ENCODE results near the gene TICRR.
"Not testable (repeated sequence)": the region's sequence is repeated elsewhere in the genome, so short reads cannot be mapped to it uniquely, and the experiment has no call there.

Gene TICRR

DNA sequence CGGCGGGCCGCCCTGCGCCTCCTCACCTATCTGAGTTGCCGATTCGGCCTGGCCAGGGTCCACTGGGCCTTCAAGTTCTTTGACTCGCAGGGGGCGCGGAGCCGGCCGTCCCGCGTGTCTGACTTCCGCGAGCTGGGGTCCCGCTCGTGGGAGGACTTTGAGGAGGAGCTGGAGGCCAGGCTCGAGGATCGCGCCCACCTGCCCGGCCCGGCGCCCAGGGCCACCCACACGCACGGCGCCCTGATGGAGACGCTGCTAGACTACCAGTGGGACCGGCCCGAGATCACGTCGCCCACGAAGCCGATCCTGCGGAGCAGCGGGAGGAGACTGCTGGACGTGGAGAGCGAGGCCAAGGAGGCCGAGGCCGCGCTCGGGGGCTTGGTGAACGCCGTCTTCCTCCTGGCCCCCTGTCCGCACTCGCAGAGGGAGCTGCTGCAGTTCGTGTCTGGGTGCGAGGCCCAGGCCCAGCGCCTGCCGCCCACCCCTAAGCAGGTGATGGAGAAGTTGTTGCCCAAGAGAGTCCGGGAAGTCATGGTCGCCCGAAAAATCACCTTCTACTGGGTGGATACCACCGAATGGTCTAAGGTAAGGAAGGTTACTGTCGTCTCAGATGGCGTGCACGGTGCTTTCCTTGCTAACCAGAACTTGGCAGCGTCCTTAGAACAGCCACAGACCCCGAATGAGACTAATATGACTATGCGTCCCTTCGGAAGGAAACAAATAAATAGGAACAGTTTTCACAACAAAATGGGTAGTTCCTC is 567 bp downstream of the TICRR start:
- no peak for DNase-seq

DNA sequence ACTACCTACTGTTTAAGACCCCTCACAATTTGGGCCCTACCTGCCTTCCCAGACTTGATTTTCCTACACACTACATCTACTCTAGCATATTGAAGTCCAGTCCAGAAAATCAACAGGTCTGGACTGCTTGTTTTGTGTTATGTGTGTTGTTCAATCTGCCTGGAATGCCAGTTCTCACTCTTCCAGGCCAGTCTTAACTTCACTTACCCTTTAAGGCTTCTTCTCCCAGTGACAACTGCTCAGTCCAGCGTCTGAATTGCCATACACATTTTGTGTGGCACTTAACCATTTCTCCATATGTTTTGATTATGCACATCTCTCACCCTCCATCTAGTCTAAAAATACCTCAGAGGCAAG is 1.1 kb downstream of the TICRR start:
- no peak for DNase-seq

DNA sequence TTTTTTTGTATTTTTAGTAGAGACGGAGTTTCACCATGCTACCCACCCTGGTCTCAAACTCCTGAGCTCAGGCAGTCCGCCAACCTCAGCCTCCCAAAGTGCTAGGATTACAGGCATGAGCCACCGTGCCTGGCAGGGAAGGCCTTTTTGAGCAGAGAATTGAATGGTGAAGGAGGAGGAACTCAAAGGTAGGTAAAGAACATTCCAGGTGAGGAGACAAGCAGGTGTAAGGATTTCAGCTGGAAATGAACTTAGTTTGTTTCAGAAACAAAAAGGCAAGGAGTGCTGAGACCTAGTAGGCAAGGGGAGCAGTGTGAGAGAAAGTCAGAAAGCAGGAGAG is 2.5 kb downstream of the TICRR start:
- DNase-seq = no peak

DNA sequence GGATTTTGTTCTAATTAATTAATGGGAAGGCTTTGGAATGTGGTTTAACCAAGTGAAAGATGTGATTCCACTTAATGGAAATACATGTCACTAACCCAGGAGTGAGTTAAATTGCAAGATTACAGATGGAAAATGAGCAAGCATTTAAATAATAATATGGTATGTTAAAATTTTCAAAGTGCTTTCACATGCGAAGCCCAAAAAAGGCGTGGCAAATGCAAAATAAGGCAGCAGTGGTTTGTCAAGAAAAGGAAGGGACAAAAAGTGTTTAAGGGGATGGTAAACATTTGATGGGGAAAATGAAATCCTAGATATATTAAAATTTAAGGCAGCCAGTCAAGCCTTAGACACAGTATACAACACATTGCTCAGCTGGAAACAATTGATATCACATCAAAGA is 2.9 kb downstream of the TICRR start:
- DNase-seq = no peak

DNA sequence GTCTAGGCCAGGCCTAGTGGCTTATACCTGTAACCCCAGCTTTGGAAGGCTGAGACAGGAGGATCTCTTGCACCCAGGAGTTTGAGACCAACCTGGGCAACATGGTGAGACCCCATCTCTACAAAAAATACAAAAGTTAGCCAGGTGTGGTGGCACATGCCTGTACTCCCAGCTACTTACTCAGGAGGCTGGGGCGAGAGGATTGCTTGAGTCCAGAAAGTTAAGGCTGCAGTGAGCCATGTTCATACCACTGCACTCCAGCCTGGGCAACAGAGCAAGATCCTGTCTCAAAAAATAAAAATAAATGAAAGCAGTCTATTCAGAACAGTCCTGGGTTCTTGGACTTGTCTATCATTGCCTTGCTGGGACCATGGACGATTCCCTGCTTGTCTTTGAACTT is 5.5 kb downstream of the TICRR start:
- DNase-seq = not testable (repeated sequence)

DNA sequence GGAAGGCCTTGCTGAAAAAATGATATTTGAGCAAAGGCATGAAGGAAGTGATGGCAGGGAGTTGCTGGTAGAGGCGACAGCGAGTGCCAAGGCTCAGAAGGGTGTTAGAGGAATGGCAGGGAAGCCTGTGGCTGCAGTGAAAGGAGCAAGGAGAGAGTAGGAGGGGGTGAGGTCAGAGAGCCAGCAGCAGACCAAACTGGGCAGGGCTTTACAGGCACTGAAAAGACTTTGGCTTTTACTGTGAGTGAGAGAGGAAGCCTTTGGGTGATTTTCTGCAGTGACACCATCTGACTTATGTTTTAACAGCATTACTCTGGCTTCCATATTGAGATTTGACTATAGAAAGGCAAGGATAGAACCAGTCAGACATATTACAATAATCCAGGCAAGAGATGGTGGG is 11.4 kb downstream of the TICRR start:
- DNase-seq = no peak

DNA sequence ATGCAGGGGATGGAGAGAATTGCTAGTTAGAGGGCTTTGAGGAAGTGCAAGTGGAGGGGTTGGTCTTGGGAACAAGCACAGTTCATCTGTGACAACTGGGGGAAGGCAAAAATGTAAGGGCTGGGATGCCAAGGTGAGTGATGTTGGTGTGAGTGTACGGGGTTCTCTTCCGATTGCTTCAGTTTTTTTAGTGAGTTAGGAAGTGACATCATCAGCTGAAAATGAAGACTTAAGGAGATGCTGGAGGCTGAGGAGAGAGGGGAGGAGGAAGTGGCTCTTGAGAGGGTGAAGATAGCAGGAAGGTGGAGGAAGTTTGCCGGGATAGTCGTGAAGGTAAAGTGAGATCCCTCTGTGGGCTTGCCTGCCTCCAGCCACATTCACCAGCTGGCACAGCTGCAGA is 12.7 kb downstream of the TICRR start:
- DNase-seq = no peak

DNA sequence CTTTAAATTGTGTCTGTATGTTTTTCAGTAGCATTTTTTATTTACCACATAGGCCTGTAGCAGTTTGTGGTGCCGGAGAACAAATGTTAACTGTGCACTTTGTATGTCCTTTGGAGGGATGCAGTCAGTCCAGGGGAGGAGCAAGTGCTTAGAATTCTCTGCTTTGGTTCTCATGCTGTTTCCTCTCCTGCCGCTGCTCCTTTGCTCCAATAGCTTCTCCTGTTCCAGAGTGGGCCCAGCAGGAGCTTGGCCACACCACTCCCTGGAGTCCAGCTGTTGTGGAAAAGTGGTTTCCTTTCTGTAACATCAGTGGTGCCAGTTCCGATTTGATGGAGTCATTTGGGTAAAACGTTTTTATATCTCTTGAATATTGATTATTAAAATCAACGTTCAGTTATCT is 16.6 kb downstream of the TICRR start:
- DNase-seq = no peak

DNA sequence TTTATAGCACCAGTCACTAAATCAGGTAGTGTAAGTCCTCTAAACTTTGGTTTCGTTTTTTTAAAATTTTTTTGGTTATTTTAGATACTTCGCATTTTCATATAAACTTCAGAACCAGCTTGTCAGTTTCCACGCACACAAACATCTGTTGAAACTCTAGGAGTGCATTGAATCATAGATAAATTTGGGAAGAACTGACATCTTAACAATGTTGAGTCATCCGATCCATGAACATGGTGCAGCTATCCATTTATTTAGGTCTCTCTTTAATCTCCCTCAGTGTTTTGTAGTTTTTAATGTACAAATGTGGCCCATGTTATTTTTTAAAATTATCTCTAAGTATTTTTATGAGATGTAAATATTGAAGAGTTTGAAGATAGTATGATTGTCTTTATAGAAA is 17.7 kb downstream of the TICRR start:
- DNase-seq = no peak

DNA sequence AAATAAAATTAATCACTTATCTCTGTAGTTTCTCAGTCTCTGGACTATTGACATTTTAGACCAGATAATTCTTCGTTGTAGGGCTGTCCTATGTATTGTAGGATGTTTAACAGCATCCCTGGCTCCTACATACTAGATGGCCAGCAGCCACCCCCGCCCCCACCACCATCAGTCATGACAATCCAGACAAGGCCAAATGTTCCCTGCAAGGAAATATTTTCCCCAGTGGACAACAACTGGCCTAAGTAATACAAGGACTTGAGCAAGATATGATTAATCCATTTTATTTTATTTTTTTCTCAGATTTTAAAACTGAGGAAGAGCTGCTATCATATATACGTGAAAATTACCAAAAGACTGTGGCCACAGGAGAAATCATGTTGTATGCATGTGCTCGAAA is 23.8 kb downstream of the TICRR start:
- DNase-seq = no peak

DNA sequence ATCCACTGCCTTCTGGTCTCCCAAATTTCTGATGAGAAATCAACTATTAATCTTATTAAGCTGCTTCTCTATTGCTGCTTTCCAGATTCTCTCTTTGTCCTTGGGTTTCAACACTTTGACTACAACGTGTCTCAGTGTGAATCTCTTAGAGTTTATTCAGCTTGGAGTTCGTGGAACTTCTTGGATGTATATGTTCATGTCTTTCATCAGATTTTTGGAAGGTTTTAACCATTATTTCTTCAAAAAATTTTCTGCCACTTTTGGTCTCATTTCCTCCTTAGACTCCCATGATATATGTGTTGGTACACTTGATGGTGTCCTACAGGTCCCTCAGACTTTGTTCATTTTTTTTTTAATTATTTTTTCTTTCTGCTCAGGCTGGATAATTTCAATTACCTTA is 36.0 kb downstream of the TICRR start:
- no peak for DNase-seq

DNA sequence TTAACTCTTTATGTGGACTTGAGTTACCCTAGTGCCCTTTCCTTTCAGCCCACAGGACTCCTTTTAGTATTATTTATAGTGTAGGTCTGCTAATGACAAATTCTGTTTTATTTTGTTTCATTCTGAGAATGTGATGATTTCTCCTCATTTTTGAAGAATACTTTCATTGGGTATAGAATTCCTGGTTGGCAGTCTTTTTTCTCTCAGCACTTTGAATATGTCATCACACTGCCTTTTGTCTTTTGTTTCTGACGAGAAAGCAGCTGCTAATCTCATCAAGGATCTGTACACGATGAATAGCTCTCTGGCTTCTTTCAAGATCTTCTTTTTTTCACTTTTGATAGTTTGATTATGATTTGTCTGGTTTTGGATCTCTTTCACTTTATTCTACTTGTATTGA is 37.8 kb downstream of the TICRR start:
- DNase-seq = no peak

DNA sequence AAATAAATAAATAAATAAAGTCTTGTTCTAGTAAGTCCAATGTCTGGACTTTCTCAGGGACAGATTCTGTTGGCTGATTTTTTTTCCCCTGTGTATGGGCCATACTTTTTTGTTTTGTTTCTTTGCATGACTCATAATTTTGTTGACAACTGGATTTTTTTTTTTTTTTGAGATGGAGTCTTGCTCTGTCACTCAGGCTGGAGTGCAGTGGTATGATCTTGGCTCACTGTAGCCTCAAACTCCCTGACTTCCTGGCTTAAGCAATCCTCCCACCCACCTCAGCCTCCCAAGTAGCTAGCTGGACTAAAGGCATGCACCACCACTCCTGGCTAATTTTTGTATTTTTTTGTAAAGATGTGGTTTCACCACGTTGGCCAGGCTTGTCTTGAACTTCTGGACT is 38.9 kb downstream of the TICRR start:
- no peak for DNase-seq

DNA sequence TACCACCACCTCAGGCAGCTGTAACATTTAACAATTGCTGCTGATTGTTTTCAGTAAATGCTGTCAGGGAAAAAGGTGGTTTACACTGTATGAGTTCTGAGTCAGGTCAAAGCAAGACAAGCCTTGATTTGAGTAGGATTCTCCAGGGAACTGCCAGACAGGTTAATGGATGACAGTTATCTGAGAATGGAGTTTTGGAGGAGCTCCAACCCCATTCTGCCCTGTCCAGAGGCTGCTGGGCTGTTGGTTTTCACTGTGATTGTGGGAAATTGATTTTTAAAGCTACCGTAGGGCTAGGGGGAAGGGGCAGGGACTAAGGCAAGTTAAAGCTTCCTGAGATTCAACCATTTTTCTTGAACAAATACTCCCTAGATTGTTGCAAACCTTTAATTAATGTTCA is 39.9 kb downstream of the TICRR start:
- DNase-seq = no peak

DNA sequence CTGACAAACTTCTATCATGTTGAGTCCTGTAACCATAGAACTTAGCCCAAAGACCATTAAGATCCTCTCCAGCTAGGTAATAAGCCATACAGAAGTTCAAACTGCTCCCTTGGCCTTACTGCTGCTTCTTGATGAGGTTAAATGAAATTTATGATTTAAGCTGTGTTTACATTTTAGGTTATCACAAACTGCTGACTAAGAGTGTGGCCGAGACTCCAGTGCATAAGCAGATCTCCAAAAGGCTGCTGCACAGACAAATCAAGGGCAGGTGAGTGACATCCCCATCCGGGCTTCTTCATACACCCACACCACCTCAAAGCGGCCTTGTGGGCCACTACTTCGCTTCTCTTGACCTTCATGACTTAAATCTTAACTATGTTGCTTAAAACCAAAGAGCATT is 41.0 kb downstream of the TICRR start:
- DNase-seq = no peak

DNA sequence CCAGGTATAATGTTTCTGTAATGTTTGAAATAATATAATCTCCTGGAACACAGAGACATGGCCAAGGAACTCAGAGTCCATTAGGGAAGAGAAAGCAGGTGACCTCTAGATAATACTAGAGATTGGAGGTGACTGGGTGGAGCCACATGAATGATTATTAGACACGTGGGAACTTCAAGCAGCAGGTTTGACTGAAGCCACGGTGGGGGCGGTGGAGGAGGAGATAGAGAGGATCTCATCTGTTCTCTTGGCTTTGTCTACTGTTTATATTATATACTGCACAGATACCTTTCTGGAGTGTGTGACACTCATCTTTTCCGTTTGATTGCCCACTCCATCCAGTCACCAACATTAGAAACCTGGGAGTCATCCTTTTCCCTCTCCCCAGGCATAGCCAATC is 46.3 kb downstream of the TICRR start:
- DNase-seq = no peak

DNA sequence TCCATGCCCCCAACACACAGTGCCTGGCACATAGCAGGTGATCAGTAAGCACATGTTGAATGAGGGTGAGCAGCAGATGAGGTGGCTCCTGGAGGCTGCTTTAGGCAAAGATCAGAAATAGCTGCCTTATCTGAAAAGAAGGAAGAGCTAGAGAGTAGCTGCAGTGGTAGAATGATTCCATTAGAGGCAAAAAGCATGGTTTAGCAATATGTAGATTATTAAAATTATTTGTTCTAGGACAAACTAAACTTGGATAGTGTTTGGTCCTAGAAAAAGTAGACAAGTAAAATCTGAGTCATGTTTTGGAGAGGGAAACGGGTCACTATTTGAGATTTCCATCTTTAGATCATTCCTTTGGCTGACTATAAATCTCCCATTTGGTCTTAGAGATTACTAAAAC is 47.9 kb downstream of the TICRR start:
- DNase-seq = no peak

DNA sequence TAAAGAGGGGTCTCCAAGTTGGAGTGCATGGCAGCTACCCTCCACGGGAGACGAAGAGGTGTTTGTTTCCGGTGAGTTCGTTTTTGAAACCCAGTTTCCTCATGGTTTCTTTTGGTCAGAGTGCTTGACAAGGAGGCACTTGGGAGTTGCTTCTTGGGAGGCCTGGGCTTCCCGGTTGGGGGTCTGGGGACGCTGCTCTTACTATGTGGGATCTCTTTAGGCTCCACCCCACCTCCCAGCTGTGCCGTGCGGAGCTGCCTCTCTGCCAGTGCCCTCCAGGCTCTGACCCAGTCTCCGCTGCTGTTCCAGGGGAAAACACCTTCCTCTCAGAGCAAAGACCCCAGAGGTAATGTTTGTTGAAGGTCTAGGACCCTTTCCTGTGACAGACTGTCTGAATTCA is 50.4 kb downstream of the TICRR start:
- DNase-seq = no peak

DNA sequence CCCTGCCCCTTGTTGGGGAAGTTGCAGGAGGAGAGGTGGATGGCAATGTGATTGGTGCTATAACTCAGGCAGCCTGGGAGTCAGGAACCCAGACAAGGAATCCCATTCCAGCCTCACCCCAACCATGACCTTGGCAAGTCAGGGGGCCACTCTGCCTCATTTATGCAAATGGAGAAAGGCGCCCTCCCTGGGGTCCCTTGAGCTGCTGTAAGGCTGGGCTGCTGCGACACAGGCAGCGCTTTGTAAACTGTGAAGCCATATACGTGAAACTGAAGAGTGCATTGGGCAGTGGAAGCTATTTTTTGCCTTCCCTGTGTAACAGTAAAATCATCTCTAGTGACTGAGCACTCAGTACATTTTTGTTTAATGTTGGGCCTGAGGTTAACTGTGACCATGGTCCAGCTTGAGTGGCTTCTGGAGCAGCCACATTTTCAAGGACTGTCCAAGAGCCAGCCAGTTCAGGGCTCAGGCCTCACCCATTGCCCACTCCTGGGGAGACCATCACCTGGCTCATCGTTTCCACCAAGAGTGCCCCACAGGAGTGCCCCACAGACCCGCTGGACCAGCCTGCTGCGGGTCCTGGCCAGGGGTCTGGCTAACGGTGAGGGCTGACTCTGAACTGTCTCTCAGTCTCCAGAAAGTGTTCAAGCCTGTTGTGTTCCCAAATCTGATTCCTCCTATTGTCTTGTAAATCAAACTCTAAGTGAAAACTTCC is 52.1 kb downstream of the TICRR start:
- no peak for DNase-seq

DNA sequence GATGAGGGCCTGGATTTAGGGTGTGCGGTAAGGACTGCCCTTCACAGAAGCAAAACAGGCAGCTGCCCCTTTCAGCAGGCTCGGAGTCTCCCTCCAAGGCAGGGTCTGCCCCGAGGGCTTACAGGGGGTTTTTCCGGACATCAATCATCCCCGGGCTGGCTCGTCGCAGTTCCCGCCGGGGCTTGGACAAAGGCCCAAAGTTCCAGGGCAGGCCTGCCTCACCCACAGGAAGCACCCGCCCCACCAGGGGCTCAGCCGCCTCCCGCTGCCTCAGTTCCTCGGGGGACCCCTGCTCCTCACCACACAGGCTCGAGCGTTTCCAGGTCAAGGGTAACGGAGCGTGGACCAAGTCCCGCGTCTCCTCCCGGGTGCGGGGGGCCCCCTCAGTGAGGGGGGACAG is 53.0 kb downstream of the TICRR start:
- DNase-seq = no peak

DNA sequence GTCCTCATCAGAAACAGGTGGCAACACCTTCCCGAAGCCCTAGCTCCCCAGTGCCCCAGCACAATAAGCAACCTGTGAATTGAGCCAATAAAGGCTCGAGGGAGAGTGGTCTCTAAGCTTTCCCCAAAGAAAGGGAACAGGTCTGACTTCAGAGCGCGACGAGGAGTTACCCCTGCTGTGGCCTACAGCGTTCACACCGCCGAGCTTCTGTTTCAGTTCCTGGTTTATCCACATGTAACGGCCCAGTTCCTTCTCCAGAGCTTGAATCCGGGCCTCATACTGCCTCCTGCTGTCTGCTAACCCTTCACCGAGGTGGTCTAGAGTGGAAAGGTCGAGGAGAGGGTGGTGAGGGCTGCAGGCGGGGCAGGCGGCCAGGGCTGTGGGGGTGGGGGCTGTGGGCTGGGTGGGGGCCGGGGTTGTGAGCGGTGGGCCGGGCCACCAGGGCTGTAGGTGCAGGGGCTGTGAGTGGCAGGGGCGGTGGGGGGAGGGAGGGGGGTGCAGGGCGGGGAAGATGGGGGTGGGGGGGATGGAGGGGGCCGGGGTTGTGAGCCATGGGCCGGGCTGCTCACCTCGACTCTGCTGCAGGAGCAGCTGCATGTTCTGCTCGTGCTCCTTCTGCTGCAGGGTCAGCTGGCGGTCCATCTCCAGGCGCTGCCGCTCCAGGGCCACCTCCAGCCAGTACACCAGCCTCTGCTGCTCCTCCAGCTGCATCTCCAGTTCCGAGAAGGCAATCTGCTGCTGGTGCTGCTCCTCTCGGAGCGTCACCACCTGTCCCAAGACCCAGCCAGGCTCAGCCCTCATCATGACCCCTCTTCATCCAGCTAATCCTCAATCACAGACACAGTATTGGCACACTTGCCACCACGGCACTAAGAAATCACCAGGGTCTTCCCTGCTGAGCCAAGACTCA is 53.8 kb downstream of the TICRR start:
- DNase-seq = no peak

DNA sequence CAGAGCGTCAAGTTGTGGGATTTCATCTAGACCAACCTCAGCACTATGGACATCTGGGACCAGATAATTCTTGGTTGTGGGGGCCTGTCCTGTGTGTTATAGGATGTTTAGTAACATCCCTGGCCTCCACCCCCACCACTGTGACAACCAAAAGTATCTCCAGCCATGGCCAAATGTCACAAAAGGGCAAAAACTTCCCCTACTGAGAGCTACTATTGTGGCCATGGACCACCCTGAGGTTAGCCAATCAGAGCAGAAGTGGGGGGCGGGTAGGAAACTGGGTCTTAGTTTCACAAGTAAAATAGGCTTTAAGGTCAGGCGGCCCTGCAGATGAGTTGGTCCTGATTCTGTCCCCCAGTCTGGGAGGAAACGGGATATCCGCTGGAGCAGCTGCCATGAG is 54.6 kb downstream of the TICRR start:
- DNase-seq = no peak

DNA sequence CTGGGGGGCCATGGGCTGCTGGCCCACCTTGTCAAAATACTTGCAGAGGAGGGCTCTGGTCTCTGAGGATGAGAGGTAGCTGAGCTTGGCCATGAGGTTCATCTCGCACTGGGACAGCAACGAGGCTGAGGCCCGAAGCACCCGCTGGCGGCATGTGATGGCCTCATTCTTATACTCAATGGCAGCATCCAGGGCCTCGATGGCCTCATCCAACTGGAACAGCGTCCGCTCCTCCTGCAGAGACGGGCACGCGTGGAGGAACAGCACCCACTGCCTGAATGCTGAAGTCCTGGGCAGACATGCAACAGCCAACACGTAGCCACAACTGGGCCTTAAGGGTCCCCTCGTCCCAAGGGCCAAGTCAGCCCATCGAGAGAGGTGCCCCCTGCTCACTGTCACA is 55.0 kb downstream of the TICRR start:
- DNase-seq = no peak

All from cerebellar nuclear complex (tissue), 1 donor.